BE2C (cell line): Measurements from ENCODE around the gene PLCL2.

Experiments used
- DNase-seq: peaks from one replicate; pipeline ENCODE4 v3.0.0-alpha.2; 2020
- H3K27me3 ChIP-seq: fragments of 250-450 bp; sonication (Bioruptor Pico); 2 replicates; pipeline ENCODE4 v1.5.1; 2020; ENCODE audit warnings: mild to moderate bottlenecking
- H3K36me3 ChIP-seq: fragments of 250-450 bp; sonication (Bioruptor Pico); 2 replicates; pipeline ENCODE4 v1.5.1; 2020; ENCODE audit warnings: mild to moderate bottlenecking
- H3K4me1 ChIP-seq: fragments of 250-450 bp; sonication (Bioruptor Pico); 2 replicates; pipeline ENCODE4 v1.5.1; 2020
- H3K4me3 ChIP-seq: 2 replicates; pipeline ENCODE4 v1.5.1; 2011; ENCODE audit warnings: low read depth, low read length
- H3K9me3 ChIP-seq: fragments of 250-450 bp; sonication (Bioruptor Pico); 2 replicates; pipeline ENCODE4 v1.5.1; 2020
- CTCF ChIP-seq: IDR thresholded peaks from 2 replicates; pipeline ENCODE4 v1.5.1; 2012; ENCODE audit warnings: mild to moderate bottlenecking, low read depth, low read length

PLCL2 gene

GRCh38 chr3:16871915-16872842, 12.6 kb upstream of the PLCL2 start:
- Histone ChIP-seq H3K9me3 (no peaks in the 10 kb centered on the region), H3K4me1 (no peaks in the 10 kb centered on the region), H3K4me3 (no peak overlapping the region), H3K27me3 (no peaks in the 10 kb centered on the region), H3K36me3 (no peaks in the 10 kb centered on the region)
- TF ChIP-seq CTCF, result no peak
- no peak for DNase-seq

DNA sequence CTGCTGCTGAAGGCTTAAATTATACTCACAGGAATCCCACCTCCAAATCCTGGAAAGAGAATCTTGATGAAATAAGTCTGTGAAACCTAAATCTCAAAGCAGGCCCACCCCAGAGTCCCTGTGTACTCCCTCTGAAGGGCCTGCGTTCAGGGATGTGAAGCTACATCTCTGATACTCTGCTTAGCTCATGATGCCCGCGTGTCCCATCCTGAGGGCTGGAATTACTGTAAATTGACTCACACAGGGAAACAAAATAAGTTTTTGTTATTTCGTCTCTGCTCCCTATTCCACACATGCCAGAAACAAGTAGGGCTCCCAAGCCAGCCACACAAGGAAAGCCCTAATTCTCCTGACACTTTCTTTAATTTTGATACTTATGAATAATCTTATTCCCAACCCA, 10.9 kb upstream of the PLCL2 start:
- no peaks in the 10 kb centered on the region for H3K9me3 ChIP-seq
- no peak for TF ChIP-seq CTCF
- no peaks in the 10 kb centered on the region for H3K36me3 ChIP-seq
- H3K4me1 ChIP-seq, result no peaks in the 10 kb centered on the region
- no peak for DNase-seq
- H3K27me3 ChIP-seq, result no peaks in the 10 kb centered on the region
- H3K4me3 ChIP-seq, result no peak overlapping the region

DNA sequence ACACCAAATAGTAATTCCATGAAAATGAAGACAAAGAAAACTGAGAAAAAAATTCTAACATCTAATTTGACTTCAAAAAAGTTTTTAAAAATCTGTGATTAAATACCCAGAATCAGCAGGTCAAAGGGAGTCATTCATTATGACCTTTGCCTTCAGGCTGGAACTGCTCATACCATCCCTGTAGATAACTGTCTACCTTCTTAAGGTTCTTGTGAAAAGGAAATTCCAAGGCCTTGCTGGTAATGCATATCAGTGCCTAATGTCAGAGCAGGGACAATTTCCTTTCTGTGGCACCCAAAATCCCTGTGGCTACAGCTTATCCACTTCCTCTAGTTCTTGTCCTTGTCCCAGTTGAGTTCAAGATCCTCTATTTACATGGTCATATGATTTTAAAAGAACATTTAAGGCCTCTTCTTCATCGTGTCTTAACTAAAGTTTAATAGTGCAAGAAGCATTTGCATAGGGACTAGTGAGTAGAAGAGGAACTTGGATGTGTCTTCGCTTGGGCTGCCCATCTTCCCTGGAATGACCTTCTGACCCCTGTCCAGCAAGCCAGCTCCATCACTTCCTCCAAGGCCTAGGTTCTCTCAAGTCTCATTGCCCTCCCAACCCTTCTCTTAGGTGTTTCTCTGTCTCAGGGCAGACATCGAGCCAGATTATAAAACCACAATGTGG, 8.7 kb upstream of the PLCL2 start:
- Histone ChIP-seq H3K4me1 (no peaks in the 10 kb centered on the region), H3K27me3 (no peaks in the 10 kb centered on the region), H3K9me3 (no peaks in the 10 kb centered on the region), H3K4me3 (no peak overlapping the region), H3K36me3 (no peaks in the 10 kb centered on the region)
- TF ChIP-seq CTCF, result no peak
- DNase-seq, result no peak

- Histone ChIP-seq H3K27me3 (no peaks in the 10 kb centered on the region), H3K9me3 (no peaks in the 10 kb centered on the region), H3K36me3 (no peaks in the 10 kb centered on the region), H3K4me3 (no peak overlapping the region), H3K4me1 (no peaks in the 10 kb centered on the region)
- no peak for TF ChIP-seq CTCF
- no peak for DNase-seq
These were observed 7.2 kb upstream of the PLCL2 start for GRCh38 chr3:16877505-16877904.

GRCh38 chr3:16877911-16878310, 6.8 kb upstream of the PLCL2 start:
- H3K36me3 ChIP-seq, result no peaks in the 10 kb centered on the region
- H3K4me3 ChIP-seq, result no peak overlapping the region
- DNase-seq, result no peak
- no peaks in the 10 kb centered on the region for H3K27me3 ChIP-seq
- no peaks in the 10 kb centered on the region for H3K4me1 ChIP-seq
- TF ChIP-seq CTCF, result no peak
- H3K9me3 ChIP-seq, result no peaks in the 10 kb centered on the region
